Glomerular endothelial cell (primary cell): ENCODE results near the gene HEXB. TPM values are rescaled to one million over a fixed set of nuclear protein-coding genes. Genes with fewer than 3 reads are reported as not detected.
"Not testable (repeated sequence)": the region's sequence is repeated elsewhere in the genome, so short reads cannot be mapped to it uniquely, and the experiment has no call there.

Experiments
- DNase-seq: peaks from one replicate; pipeline ENCODE4 v3.0.0-alpha.2; 2011; ENCODE audit warnings: low read depth, low spot score; ENCODE audit errors: extremely low read depth
- total RNA-seq: library from RNA; depleted of rRNA; stranded (reverse); fragments of >200 nt; gene quantifications from 2 replicates; pipeline ENCODE4 v1.2.3, GENCODE V29; 2015

The HEXB gene
- total RNA-seq, 1 donor from 2014 or later: 234 TPM

DNA sequence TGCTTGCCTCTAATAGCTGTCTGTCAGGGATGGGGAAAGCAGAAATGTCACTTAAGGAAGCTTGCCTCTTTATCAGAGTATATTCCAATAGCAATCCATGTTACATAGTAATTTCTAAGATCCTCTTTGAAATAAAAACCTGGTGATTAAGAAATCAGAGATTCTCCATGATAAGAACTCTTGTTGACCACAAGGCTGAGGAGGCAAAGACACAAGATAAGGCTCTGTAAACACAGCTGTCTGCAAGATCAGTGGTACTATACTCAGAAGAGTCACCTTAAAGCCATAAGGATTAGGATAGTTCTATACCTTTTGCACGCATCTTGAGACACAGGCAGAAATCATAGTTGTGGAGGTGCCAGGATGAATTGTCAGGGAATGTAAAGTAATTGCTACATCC lies 40.3 kb downstream of the HEXB start:
- DNase-seq: no peak

GRCh38 chr5:74736759-74737158 lies 51.7 kb downstream of the HEXB start:
- DNase-seq: no peak

DNA sequence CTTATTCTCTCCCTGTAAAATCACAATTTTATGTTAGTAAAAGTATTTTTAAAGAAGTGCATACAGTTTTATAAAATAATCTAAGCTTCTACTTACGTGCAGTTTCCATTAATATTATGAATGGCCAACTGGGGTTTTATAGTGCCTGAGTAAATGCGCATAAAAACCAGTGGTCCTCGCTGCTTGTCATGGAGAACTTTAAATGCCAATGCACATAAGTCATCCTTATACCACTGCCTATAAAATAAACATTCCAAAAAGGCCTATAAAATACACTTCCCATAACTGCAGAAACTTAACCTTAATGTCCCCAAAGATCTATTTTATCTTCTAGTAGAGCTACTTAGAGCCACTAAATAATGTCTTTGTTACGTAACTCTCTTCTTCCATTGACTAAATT lies 53.4 kb downstream of the HEXB start:
- no peak for DNase-seq

DNA sequence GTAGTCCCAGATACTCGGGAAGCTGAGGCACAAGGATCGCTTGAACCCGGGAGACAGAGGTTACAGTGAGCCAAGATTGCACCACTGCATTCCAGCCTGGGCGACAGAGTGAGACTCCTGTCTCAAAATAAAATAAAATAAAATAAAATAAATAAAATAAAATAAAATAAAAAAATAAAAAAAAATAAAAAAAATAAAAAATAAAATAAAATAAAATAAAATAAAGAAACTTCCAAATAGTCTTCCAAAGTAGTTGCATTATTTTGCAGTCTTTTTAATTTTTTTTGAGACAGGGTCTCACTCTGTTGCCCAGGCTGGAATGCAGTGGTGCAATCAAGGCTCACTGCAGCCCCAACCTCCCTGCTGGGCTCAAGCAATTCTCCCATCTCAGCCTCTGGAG lies 63.7 kb downstream of the HEXB start:
- DNase-seq: not testable (repeated sequence)

DNA sequence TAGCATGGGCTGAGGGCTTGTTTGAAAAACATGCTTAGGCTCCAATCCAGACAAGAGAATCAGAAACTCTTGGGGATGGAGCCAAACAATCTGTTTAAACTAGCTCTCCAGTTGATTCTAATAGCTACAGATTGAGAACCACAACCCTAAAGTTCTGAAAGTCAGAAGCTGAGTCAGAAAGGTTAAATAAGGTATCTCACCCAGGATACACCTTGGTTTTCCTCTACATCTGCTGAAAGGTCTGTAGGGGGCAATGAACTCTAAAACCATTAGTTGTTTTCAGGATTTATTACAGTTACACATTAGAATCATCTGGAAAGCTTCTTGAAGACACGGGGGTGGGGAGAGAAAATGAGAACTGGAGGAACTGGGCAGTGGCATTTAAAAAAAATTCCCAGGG lies 76.2 kb downstream of the HEXB start:
- DNase-seq: no peak

DNA sequence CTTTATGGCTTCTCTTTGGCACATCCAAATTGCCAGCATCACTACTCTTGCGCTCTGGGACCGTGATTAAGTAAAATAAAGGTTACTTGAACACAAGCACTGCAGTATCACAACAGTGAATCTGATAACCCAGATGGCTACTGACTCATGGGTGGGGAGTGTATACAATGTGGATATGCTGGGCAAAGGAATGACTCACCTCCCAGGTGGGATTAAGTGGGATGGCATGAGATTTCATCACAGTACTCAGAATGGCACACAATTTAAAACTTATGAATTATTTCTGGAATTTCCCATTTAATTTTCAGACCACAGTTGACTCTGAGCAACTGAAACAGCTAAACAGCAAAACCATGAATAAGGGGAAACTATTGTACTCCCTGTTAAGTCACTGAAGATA lies 77.6 kb downstream of the HEXB start:
- peak; percentile 9 for DNase-seq

DNA sequence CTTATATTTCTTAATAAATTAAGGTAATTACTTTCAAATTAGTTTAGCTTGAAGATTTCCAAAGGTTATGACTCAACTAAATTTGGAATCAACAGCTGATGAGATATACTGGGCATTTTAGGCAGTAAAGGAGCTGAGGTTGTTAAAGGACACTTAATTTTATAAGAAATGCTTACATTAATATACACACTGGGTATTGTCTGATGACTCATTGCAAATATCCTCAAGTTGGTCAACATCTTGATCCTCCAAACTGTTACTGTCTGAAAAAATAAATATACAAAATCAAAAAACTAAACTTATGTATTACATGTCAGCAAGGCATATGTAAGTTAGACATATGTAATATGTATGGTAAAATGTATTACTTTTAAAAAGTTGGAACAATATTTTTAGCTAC lies 78.5 kb downstream of the HEXB start:
- DNase-seq: no peak

GRCh38 chr5:74765201-74765600 lies 80.2 kb downstream of the HEXB start:
- peak; percentile 9 for DNase-seq

- DNase-seq: no peak
These were observed 80.9 kb downstream of the HEXB start for GRCh38 chr5:74765929-74766328.

DNA sequence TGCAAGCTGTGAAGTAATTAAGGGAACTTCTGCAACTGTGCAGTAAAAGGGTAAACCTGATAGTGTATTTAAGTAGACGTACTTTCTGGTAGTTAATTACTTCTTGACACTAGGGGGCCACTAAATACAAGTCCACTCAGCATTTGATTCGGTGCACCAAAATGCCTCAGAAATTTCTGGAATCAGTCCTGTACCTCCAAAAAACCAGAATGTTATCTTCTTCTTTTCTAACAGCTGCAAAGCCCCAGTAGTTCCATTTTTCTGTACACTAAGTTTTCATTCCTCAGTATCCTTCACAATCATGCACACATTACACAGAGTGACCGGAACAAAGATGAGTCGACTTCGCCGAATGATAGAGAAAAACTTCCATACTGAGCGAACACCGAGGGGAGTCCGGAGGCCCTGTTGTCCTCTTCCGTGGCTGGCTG lies 81.4 kb downstream of the HEXB start:
- DNase-seq: peak; percentile 37

DNA sequence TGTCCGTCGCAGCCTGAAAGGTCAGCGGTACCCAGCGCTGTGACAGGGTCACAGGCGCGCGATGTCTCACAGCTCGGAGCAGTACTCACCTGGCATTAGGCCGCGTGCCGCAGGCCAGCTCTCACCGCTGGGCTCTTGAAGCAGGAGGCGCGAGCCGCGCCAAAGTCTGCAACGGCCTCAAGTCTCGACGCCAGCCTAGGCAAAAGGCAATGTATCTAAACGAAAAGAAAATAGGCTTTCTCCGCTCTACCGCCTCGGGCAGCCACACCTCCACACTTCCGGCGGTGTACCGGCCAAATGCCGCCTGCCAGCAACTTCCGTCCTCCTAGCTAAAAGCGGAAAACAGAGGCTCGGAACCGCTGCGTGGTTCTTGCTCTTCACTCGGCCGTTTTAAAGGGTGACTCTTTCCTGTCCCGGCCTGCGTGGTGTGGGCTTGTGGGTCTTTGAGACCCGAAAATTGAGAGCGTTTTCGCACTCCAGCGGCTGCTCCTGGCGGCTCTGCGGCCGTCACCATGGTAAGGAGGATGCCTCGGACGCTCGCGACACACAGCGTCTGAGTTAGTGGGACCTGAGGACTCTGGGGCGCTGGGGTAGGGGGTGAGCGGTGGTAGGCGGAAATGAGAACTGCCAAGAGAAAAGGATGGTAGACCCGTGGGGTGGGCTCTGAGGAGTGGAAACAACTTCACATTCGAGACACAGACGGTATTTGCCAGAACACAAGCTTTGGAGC lies 82.0 kb downstream of the HEXB start, which contains the start of the genes GFM2 and NSA2:
Gene GFM2, minus strand, starts transcription at position 269 of the 730 bp plus-strand sequence. CDS start 3,375 bp downstream, outside the sequence.
Gene NSA2, plus strand, starts transcription at position 401 of the 730 bp plus-strand sequence. Its CDS starts 112 bp downstream, at position 513.
- peak; percentile 73 for DNase-seq

GRCh38 chr5:74767579-74767913 lies 82.5 kb downstream of the HEXB start:
- DNase-seq: peak; percentile 22

Other genes with a start within 250 kb of the HEXB start
- 116 and 155 TPM in 2 replicates for gene ENC1, start 44.5 kb upstream of the HEXB start, total RNA-seq
- 26.1 and 28.6 TPM in 2 replicates for gene GFM2, start 81.9 kb downstream of the HEXB start, total RNA-seq
- 57.9 and 127 TPM in 2 replicates for gene NSA2, start 82.0 kb downstream of the HEXB start, total RNA-seq
- 0.99 and 1.3 TPM in 2 replicates for gene FAM169A, start 181.2 kb downstream of the HEXB start, total RNA-seq